ENCODE results near the gene BID.

Gene BID

DNA sequence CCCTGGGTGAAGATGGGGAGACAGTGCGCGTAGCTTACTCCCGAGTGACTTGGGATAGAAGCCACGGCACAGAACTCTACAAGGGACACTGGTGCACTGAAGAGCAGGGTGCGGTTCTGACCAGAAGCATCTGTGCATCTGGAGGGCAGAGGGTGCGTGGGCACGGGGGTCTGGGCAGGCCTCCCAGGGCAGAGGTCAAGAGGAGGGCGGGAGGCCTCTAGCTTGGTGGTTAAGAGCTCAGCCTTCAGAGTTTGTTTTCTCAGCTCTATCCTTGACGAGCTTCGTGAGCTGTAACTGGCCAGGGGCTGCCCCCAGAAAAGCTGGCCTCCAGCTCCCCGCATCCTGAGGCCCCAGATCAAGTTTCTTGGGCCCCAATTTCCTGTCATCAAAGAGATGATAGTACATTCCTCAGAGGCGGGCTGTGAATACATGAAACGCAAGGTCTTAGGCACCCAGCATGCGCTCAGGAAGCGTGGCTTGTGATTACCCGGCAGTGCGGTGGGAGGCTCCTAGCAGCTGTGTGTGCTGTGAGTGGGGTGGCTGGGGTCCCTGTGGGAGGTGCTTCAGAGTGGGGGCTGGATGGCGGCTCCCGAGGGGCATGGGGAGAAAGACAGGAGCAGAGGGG lies 6.0 kb upstream of the BID start:
- H3K4me3 ChIP-seq (ENCODE audit: low read depth, low read length): no peak overlapping the region
- H3K9me3 ChIP-seq (ENCODE audit: control insufficient read depth, insufficient read depth, low read length): no peaks in the 10 kb centered on the region
- no peaks in the 10 kb centered on the region for H3K27me3 ChIP-seq (ENCODE audit: control insufficient read depth, insufficient read depth, low read length)
- no peaks in the 10 kb centered on the region for H3K36me3 ChIP-seq (ENCODE audit: control insufficient read depth, insufficient read depth, low read length)
- no peak overlapping the region for H3K9ac ChIP-seq (ENCODE audit: low read depth, low read length)
- H3K4me1 ChIP-seq (ENCODE audit: control insufficient read depth, insufficient read depth, low read length): no peaks in the 10 kb centered on the region

DNA sequence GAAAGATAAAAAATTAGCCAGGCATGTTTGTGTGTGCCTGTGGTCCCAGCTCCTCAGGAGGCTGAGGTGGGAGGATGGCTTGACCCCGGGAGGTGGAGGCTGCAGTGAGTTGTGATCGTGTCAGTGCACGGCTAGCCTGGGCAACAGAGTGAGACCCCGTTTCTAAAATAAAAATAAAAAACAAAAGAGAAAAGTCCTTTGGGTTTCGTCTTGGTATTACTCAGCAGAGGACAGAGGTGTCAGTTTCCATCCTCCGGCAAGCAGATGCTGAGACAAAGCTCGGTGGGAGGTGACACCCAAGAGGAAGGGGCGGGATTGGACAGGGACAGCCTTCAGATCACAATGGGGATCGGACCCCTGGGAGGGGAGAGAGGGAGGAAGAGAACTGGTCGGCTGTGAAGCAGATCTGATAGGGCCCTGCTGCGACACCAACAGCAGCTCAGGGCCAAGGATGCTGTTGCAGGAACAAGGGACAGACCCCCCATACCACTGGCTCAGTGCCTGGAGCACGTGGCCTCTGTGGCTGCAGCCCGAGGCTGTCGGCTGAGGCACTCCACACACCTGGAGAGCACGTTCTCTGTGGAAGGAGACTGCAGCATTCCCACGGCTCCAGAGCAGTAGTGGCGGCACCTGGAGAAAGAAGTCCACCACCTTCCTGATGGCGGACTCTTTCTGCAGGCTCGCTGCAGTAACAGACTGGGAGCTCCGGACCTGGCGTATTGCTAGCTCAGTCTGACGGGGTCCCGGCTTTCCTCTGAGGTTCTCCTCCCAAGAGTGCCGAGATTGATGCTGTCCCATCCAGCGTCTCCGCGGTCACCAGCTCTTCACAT lies 5.2 kb upstream of the BID start:
- no peaks in the 10 kb centered on the region for H3K36me3 ChIP-seq (ENCODE audit: control insufficient read depth, insufficient read depth, low read length)
- no peaks in the 10 kb centered on the region for H3K4me1 ChIP-seq (ENCODE audit: control insufficient read depth, insufficient read depth, low read length)
- no peaks in the 10 kb centered on the region for H3K27me3 ChIP-seq (ENCODE audit: control insufficient read depth, insufficient read depth, low read length)
- H3K9ac ChIP-seq (ENCODE audit: low read depth, low read length): no peak overlapping the region
- H3K4me3 ChIP-seq (ENCODE audit: low read depth, low read length): no peak overlapping the region
- H3K9me3 ChIP-seq (ENCODE audit: control insufficient read depth, insufficient read depth, low read length): no peaks in the 10 kb centered on the region

DNA sequence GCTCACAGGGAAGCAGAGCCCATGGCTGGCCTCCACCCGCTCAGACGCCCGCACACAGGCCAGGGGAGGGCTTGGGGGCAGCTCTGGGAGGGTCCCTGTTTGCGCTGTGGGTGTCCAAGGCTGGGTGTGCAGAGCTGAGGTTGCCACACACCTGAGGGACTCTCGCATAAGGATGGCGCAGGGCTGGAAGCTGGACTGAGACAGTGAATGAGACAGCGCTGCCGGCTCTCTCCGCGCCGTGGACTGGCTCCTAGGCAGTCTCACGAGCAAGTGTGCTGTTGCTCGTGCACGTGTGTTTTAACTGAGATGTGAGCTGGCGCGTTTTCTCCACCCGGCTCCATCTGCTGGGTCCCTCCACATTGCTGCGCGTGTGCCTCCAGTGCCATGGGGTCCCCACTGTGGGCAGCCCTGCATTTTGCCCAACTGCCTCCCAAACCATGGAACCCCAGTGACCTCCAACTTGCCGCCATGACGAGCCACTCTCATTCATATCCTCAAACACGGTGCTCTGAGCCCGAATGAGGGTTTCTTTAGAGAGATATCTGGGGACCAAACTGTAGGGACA lies 4.2 kb upstream of the BID start:
- Histone ChIP-seq H3K27me3 (ENCODE audit: control insufficient read depth, insufficient read depth, low read length) (no peaks in the 10 kb centered on the region), H3K4me3 (ENCODE audit: low read depth, low read length) (no peak overlapping the region), H3K36me3 (ENCODE audit: control insufficient read depth, insufficient read depth, low read length) (no peaks in the 10 kb centered on the region), H3K9ac (ENCODE audit: low read depth, low read length) (no peak overlapping the region), H3K4me1 (ENCODE audit: control insufficient read depth, insufficient read depth, low read length) (no peaks in the 10 kb centered on the region), H3K9me3 (ENCODE audit: control insufficient read depth, insufficient read depth, low read length) (no peaks in the 10 kb centered on the region)

DNA sequence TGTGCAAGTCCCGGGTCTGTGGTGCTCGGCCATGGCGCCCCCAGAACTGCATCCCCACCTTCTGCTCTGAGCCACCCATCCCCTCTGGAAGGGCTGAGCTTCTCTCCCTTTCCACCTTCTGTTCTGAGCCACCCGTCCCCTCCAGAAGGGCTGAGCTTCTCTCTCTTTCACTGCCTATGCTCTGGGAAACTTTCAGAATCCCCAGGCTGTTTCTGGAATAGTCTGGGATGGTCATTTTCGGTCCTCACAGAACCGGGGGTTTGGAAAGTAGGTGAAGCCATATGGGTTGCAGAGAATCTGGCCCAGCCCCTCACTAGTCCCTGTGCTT lies 3.4 kb upstream of the BID start:
- no peak overlapping the region for H3K4me3 ChIP-seq (ENCODE audit: low read depth, low read length)
- H3K9ac ChIP-seq (ENCODE audit: low read depth, low read length): no peak overlapping the region
- H3K4me1 ChIP-seq (ENCODE audit: control insufficient read depth, insufficient read depth, low read length): no peaks in the 10 kb centered on the region
- no peaks in the 10 kb centered on the region for H3K9me3 ChIP-seq (ENCODE audit: control insufficient read depth, insufficient read depth, low read length)
- no peaks in the 10 kb centered on the region for H3K27me3 ChIP-seq (ENCODE audit: control insufficient read depth, insufficient read depth, low read length)
- H3K36me3 ChIP-seq (ENCODE audit: control insufficient read depth, insufficient read depth, low read length): no peaks in the 10 kb centered on the region

DNA sequence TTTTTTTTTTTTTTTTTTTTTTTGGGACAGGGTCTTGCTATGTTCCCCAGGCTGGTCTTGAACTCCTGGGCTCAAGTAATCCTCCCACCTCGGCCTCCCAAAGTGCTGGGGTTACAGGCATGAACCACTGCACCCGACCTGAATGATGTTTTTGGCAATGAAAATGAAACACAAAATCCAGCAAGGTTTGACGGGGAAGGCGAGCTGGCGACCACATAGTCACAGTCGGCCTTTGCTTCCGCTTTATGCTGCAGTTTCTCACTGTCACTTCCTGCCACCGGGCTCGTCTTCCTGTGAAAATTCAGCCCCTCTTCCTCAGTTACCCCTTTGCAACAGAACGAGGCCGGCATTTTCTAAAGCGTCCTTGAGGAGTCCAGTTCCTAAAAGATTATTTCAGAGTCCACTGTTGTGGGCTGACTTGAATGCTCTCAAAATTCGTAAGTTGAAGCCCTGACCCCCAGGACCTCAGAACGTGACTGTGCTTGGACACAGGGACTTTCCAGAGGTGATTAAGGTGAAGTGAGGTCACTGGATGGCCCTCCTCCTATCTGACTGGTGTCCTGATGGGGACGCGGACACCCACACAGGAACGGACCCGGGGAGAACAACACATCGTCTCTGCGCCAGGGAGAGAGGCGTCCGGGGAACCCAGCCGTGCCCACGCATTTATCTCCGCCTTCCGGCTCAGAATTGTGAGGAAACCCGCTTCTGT lies 2.9 kb upstream of the BID start:
- H3K9me3 ChIP-seq (ENCODE audit: control insufficient read depth, insufficient read depth, low read length): no peaks in the 10 kb centered on the region
- H3K9ac ChIP-seq (ENCODE audit: low read depth, low read length): no peak overlapping the region
- no peaks in the 10 kb centered on the region for H3K36me3 ChIP-seq (ENCODE audit: control insufficient read depth, insufficient read depth, low read length)
- H3K4me3 ChIP-seq (ENCODE audit: low read depth, low read length): no peak overlapping the region
- H3K4me1 ChIP-seq (ENCODE audit: control insufficient read depth, insufficient read depth, low read length): no peaks in the 10 kb centered on the region
- no peaks in the 10 kb centered on the region for H3K27me3 ChIP-seq (ENCODE audit: control insufficient read depth, insufficient read depth, low read length)

DNA sequence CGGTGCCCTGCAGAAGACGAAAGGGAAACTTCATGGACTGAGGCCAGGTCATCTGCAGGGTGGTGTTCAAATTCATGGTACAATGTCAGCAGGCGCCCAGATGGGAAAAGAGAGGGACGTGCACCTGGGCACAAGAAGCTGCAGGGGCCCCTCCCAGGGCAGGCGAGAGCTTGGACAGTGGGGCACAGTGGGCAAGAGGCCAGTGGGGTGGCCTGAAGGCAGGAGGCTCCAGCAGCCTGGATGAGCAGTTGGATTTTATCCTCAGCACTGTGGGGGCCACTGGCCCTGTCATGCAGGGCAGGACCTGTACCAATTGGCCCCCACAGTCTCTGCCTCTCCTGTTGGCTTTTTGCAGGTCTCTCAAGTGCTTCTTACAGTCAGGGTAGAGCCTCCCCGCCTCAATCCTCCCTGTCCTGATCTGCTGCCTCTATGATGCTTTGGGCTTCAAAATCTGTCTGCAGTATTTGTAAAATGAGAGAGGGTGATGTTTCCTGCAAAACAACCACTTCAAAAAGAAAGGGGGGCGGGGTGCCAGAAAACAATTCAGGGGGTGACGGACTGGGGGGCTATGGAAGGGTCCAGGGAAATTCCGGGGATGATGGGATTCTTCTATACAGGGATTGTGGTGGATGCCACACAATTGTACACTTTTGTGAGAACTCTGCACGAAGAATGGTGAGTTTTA lies 1.7 kb upstream of the BID start:
- Histone ChIP-seq H3K4me1 (ENCODE audit: control insufficient read depth, insufficient read depth, low read length) (no peaks in the 10 kb centered on the region), H3K9me3 (ENCODE audit: control insufficient read depth, insufficient read depth, low read length) (no peaks in the 10 kb centered on the region), H3K36me3 (ENCODE audit: control insufficient read depth, insufficient read depth, low read length) (no peaks in the 10 kb centered on the region), H3K4me3 (ENCODE audit: low read depth, low read length) (no peak overlapping the region), H3K27me3 (ENCODE audit: control insufficient read depth, insufficient read depth, low read length) (no peaks in the 10 kb centered on the region), H3K9ac (ENCODE audit: low read depth, low read length) (no peak overlapping the region)

DNA sequence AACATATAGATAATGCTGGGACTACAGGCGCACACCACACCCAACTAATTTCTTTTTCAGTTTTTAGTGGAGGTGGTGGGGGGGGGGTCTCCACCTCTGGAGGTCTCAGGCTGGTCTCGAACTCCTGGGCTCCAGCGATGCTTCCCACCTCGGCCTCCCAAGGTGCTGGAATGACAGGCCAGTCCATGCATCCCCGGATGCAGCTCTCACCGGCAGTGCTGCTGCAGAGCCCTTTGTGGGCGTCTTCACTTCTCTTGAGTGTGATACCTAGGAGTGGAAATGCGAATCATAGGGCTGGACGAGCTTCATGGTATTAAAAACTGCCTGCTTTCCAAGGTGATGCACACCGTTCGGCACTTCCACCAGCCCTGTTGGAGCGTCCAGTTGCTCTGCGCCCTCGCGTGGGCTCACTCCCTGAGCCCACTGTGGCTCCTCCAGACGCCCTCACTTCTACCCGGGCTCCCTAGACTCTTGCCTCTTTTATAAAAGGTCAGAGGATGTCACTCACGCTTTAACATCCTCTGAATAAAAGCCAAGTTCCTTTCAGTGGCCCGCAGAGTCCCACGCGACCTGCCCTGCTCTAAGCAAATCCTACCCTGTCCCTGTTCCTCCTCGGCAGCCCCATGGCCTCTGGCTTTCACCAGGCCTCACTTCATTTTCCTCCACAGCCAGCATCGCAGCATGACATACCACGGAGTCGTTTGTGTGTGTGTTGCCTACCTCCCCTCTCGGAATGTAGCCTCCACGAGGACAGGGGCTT lies 837 bp upstream of the BID start:
- Histone ChIP-seq H3K9ac (ENCODE audit: low read depth, low read length) (no peak overlapping the region), H3K36me3 (ENCODE audit: control insufficient read depth, insufficient read depth, low read length) (no peaks in the 10 kb centered on the region), H3K4me1 (ENCODE audit: control insufficient read depth, insufficient read depth, low read length) (no peaks in the 10 kb centered on the region), H3K9me3 (ENCODE audit: control insufficient read depth, insufficient read depth, low read length) (no peaks in the 10 kb centered on the region), H3K4me3 (ENCODE audit: low read depth, low read length) (no peak overlapping the region), H3K27me3 (ENCODE audit: control insufficient read depth, insufficient read depth, low read length) (no peaks in the 10 kb centered on the region)

DNA sequence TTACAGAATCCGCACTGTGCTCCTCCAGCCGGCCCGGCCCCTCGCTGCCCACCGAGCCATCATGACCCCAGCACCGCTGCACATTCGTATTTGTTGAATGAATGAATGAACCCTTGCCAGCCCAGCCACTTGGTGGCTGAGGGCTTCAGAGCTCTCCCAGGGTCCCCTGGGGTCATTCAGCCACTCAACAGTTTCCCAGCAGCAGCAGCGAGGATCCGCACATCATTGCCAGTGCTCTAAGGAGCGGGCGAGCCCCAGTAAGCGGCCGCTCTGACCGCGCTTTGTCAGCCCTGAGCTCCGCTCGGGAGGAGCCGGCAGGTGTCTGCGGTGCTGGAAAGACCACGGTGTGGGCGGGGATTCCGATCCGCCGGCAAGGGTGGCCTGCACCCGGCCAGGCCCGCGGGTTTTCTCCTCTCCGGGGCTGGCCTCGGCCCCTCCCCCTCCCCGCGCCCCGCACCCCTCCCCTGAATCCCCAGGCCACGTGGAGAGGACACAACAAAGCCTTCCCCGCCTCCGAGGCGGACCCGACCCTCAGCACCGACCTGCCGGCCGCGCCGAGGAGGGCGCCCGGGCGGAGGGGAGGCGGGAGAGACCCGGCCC lies 563 bp downstream of the BID start:
- no peaks in the 10 kb centered on the region for H3K36me3 ChIP-seq (ENCODE audit: control insufficient read depth, insufficient read depth, low read length)
- peak overlapping the region; percentile 60 for H3K4me3 ChIP-seq (ENCODE audit: low read depth, low read length)
- no peaks in the 10 kb centered on the region for H3K9me3 ChIP-seq (ENCODE audit: control insufficient read depth, insufficient read depth, low read length)
- H3K9ac ChIP-seq (ENCODE audit: low read depth, low read length): peak overlapping the region; percentile 65
- no peaks in the 10 kb centered on the region for H3K27me3 ChIP-seq (ENCODE audit: control insufficient read depth, insufficient read depth, low read length)
- H3K4me1 ChIP-seq (ENCODE audit: control insufficient read depth, insufficient read depth, low read length): no peaks in the 10 kb centered on the region

DNA sequence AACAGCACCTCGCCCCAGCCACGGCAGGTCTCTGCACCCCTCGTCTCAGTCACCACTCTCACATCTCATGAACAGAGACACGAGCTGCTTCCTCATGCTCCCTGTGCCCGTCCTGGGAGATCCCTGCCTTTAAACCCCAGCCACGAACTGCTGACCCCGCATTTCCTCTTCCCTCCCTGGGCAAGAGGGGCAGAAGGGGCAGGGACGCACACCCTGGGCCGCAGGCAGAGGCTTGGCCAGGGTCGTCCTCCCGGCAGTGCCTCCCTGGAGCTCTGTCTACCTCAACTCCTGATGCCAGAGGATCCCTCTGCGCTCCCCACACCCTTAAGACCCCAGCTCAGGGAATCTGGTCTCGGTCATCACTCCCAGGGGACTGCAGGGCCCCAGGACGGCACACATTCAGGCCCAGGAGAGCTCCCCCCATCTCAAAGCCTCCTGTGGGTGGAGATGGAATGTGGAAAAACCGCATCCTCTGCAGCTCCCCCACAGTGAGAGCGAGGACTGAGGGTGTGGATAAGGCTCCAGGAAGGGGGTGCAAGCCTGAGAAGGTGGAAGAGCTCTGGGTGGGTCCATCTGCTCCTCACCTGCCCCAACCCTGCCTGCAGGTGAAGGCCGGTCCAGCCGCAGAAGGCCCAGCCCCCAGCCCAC lies 1.2 kb downstream of the BID start:
- peak overlapping the region; percentile 60 for H3K4me3 ChIP-seq (ENCODE audit: low read depth, low read length)
- H3K9ac ChIP-seq (ENCODE audit: low read depth, low read length): no peak overlapping the region
- no peaks in the 10 kb centered on the region for H3K9me3 ChIP-seq (ENCODE audit: control insufficient read depth, insufficient read depth, low read length)
- no peaks in the 10 kb centered on the region for H3K4me1 ChIP-seq (ENCODE audit: control insufficient read depth, insufficient read depth, low read length)
- no peaks in the 10 kb centered on the region for H3K27me3 ChIP-seq (ENCODE audit: control insufficient read depth, insufficient read depth, low read length)
- no peaks in the 10 kb centered on the region for H3K36me3 ChIP-seq (ENCODE audit: control insufficient read depth, insufficient read depth, low read length)

DNA sequence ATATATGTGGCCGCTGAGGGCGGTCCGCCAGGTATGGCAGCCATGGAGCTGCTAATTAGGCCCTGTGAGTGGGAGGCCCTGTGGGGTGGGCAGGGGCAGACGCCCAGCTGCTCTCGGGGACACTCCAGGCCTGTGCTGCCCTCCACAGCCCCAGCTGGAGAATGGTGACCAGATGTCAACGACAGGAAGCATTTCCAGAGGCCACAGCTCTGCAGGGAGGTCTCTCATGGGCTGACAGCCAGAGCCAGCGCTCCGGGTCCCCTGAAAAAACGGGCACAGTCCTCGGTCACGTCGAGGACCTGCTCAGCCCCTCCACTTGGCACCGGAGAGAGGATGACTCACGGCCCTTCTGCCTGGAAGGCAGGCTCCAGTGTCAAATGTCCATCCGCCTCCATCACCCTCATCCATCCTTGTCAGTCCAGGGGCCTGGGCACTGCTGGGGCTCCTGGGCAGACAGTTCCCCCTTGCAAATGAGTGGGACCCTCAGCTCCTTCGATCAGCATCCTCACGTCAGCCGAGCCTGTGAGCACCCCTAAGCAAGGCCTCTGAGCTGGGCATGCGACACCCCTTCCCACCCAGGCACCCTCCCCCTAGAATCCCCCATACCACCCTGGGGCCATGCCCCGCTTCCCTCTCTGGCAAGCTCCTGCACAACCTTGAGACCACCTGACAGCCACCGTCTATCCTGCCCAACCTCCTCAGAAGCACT lies 1.9 kb downstream of the BID start:
- H3K27me3 ChIP-seq (ENCODE audit: control insufficient read depth, insufficient read depth, low read length): no peaks in the 10 kb centered on the region
- H3K9ac ChIP-seq (ENCODE audit: low read depth, low read length): no peak overlapping the region
- no peaks in the 10 kb centered on the region for H3K36me3 ChIP-seq (ENCODE audit: control insufficient read depth, insufficient read depth, low read length)
- peak overlapping the region; percentile 60 for H3K4me3 ChIP-seq (ENCODE audit: low read depth, low read length)
- H3K4me1 ChIP-seq (ENCODE audit: control insufficient read depth, insufficient read depth, low read length): no peaks in the 10 kb centered on the region
- H3K9me3 ChIP-seq (ENCODE audit: control insufficient read depth, insufficient read depth, low read length): no peaks in the 10 kb centered on the region

All from iPS-15b (cell line).